ENCODE measurements around the gene WDR86.

WDR86 gene

GRCh38 chr7:151363182-151363581, 46.7 kb downstream of the WDR86 start:
- Mint-ChIP-seq H3K27ac (peak overlapping the region in 1 of 2 donors; percentile 68), H3K9me3 (no peaks in the 10 kb centered on the region), H3K27me3 (no peaks in the 10 kb centered on the region), H3K4me3 (no peak overlapping the region), H3K36me3 (ENCODE audit: insufficient read depth) (peaks cover 60% of the 10 kb centered on the region), H3K4me1 (ENCODE audit: low read depth in 2 of 2) (peaks cover 8% of the 10 kb centered on the region in 2 donors)
- ATAC-seq (replicated peaks) = no peak
- no peak for DNase-seq

GRCh38 chr7:151361193-151361959, 48.5 kb downstream of the WDR86 start:
- Mint-ChIP-seq H3K9me3 (no peaks in the 10 kb centered on the region), H3K4me1 (ENCODE audit: low read depth in 2 of 2) (peaks cover 3 to 5% of the 10 kb centered on the region in 2 donors), H3K27ac (no peak overlapping the region), H3K27me3 (no peaks in the 10 kb centered on the region), H3K4me3 (no peak overlapping the region), H3K36me3 (ENCODE audit: insufficient read depth) (peaks cover 75% of the 10 kb centered on the region)
- no peak for DNase-seq
- no peak for ATAC-seq (replicated peaks)

GRCh38 chr7:151352512-151352911, 57.3 kb downstream of the WDR86 start:
- peak overlapping the region; percentile 14 to 79 for H3K4me3 Mint-ChIP-seq
- H3K4me1 Mint-ChIP-seq (ENCODE audit: low read depth in 2 of 2) = peaks cover 23 to 30% of the 10 kb centered on the region in 2 donors

DNA sequence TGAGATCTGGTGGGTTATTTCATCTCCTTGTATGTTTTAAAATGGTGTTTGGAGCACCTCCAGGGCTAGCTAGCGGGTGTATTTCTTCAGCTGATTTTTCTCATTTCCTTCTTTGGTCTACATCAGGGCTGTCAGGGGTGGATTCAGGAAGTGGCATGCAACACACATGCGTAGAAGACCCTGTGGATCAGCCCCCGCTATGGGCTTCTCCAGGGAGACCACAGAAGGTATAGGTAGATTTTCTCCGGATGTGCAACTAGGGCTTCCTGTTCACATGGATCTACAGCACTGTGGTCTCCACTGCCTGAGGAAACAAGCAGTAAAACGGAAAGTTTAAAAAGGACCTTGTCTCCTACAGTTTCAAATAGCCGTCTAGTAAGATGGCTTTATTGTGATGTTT, 57.9 kb downstream of the WDR86 start:
- peaks cover 23 to 30% of the 10 kb centered on the region in 2 donors for H3K4me1 Mint-ChIP-seq (ENCODE audit: low read depth in 2 of 2)
- no peaks in the 10 kb centered on the region for H3K27me3 Mint-ChIP-seq
- ATAC-seq (replicated peaks) = peak; percentile 70
- H3K4me3 Mint-ChIP-seq = peak overlapping the region; percentile 69 to 79
- H3K9me3 Mint-ChIP-seq = no peaks in the 10 kb centered on the region
- H3K36me3 Mint-ChIP-seq (ENCODE audit: insufficient read depth) = peaks cover 84% of the 10 kb centered on the region
- H3K27ac Mint-ChIP-seq = peak overlapping the region; percentile 89 to 98
- DNase-seq = peak; percentile 44 to 63 (median 62)

More at GRCh38 chr7:151352512-151352911, 57.3 kb downstream of the WDR86 start:
- no peaks in the 10 kb centered on the region for H3K9me3 Mint-ChIP-seq
- ATAC-seq (replicated peaks) (peak; percentile 14), DNase-seq (no peak)
- H3K27ac Mint-ChIP-seq = peak overlapping the region; percentile 89 to 98
- peaks cover 84% of the 10 kb centered on the region for H3K36me3 Mint-ChIP-seq (ENCODE audit: insufficient read depth)
- H3K27me3 Mint-ChIP-seq = no peaks in the 10 kb centered on the region

DNA sequence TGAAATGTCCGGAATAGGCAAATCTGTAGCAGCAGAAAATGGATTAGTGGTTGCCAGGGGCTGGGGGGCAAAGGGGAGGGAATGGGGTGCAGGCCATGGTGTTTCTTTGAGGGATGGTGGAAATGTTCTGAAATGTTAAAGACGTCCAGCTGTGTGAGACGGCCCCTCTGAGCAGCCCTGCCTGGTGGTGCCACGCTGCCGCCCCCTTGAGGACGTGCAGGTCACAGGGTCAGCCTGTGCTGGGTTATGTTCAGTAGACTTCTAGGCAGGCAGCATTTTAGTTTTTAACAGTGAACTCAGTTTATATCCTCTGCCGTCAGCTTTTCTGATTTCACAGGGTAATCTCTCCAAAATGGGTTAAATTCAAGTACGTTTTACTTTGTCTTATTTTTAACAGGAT, 58.8 kb downstream of the WDR86 start:
- Mint-ChIP-seq H3K4me1 (ENCODE audit: low read depth in 2 of 2) (peaks cover 23 to 30% of the 10 kb centered on the region in 2 donors), H3K36me3 (ENCODE audit: insufficient read depth) (peaks cover 84% of the 10 kb centered on the region), H3K9me3 (no peaks in the 10 kb centered on the region), H3K27me3 (no peaks in the 10 kb centered on the region), H3K4me3 (peak overlapping the region; percentile 23 to 79), H3K27ac (peak overlapping the region; percentile 89 to 98)
- ATAC-seq (replicated peaks) = no peak
- DNase-seq = no peak

DNA sequence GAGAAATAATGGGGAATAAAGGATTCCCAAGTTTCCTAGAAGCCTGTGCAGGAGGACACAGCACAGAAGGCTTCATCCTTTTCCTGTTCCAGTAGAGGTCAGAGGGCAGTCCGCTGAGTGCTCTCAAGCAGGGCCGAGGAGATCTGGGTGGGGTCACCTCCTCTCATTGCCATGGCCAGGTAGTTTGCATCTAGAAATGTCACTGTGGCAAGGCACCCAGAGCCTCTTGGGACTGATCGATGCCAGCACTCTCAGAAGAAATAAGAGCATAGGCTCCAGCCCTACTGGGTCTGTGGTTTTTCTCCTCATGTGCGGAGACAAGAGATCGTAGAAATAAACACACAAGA, 60.4 kb downstream of the WDR86 start:
- peak; percentile 38 for ATAC-seq (replicated peaks)
- no peaks in the 10 kb centered on the region for H3K27me3 Mint-ChIP-seq
- peaks cover 19 to 22% of the 10 kb centered on the region in 2 donors for H3K4me1 Mint-ChIP-seq (ENCODE audit: low read depth in 2 of 2)
- H3K36me3 Mint-ChIP-seq (ENCODE audit: insufficient read depth) = peaks cover 84% of the 10 kb centered on the region
- no peak for DNase-seq
- H3K9me3 Mint-ChIP-seq = no peaks in the 10 kb centered on the region
- H3K4me3 Mint-ChIP-seq = peak overlapping the region; percentile 70 to 79
- peak overlapping the region; percentile 95 to 98 for H3K27ac Mint-ChIP-seq

DNA sequence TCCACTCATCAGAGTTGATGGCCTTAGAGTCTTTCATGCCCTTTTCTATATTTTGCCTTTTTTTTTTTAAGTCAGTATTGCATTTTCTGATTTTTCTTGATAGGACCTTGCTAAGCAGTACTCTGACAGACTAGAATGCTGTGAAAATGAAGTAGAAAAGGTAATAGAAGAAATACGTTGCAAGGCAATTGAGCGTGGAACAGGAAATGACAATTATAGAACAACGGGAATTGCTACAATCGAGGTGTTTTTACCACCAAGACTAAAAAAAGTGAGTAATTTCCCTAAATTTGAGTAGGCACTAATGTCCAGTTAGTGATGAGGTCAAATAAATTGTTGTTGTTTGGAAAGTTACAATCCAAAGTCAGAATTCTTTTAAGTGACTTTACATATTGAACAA, 60.9 kb downstream of the WDR86 start:
- peak overlapping the region; percentile 70 to 79 for H3K4me3 Mint-ChIP-seq
- peaks cover 14 to 22% of the 10 kb centered on the region in 2 donors for H3K4me1 Mint-ChIP-seq (ENCODE audit: low read depth in 2 of 2)
- H3K27ac Mint-ChIP-seq = peak overlapping the region; percentile 95 to 98
- ATAC-seq (replicated peaks) = no peak
- no peak for DNase-seq
- H3K27me3 Mint-ChIP-seq = no peaks in the 10 kb centered on the region
- H3K36me3 Mint-ChIP-seq (ENCODE audit: insufficient read depth) = peaks cover 81% of the 10 kb centered on the region
- no peaks in the 10 kb centered on the region for H3K9me3 Mint-ChIP-seq

DNA sequence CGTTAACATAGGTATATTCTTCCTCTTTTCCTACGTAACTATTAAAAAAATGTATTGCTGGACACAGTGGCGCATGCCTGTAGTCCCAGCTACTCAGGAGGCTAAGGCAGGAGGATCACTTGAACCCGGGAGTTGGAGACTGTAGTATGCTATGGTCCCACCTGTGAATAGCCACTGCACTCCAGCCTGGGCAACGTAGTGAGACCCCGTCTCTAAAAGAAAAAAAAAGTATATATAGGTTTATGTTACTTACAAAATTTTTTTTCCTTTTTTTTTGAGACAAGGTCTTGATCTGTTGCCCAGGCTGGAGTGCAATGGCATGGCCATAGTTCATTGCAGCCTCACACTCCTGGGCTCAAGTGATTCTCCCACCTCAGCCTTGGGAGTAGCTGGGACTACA, 62.6 kb downstream of the WDR86 start:
- peaks cover 74% of the 10 kb centered on the region for H3K36me3 Mint-ChIP-seq (ENCODE audit: insufficient read depth)
- peaks cover 23 to 26% of the 10 kb centered on the region in 2 donors for H3K4me1 Mint-ChIP-seq (ENCODE audit: low read depth in 2 of 2)

GRCh38 chr7:151346470-151346769, 63.4 kb downstream of the WDR86 start:
- Mint-ChIP-seq H3K4me1 (ENCODE audit: low read depth in 2 of 2) (peaks cover 16 to 19% of the 10 kb centered on the region in 2 donors), H3K4me3 (no peak overlapping the region), H3K27me3 (no peaks in the 10 kb centered on the region), H3K9me3 (no peaks in the 10 kb centered on the region), H3K36me3 (ENCODE audit: insufficient read depth) (peaks cover 72% of the 10 kb centered on the region), H3K27ac (no peak overlapping the region)
- ATAC-seq (replicated peaks) (no peak), DNase-seq (no peak)

More for the DNA sequence above, 62.6 kb downstream of the WDR86 start:
- ATAC-seq (replicated peaks) (no peak), DNase-seq (no peak)
- Mint-ChIP-seq H3K27ac (no peak overlapping the region), H3K9me3 (no peaks in the 10 kb centered on the region), H3K4me3 (no peak overlapping the region), H3K27me3 (no peaks in the 10 kb centered on the region)

DNA sequence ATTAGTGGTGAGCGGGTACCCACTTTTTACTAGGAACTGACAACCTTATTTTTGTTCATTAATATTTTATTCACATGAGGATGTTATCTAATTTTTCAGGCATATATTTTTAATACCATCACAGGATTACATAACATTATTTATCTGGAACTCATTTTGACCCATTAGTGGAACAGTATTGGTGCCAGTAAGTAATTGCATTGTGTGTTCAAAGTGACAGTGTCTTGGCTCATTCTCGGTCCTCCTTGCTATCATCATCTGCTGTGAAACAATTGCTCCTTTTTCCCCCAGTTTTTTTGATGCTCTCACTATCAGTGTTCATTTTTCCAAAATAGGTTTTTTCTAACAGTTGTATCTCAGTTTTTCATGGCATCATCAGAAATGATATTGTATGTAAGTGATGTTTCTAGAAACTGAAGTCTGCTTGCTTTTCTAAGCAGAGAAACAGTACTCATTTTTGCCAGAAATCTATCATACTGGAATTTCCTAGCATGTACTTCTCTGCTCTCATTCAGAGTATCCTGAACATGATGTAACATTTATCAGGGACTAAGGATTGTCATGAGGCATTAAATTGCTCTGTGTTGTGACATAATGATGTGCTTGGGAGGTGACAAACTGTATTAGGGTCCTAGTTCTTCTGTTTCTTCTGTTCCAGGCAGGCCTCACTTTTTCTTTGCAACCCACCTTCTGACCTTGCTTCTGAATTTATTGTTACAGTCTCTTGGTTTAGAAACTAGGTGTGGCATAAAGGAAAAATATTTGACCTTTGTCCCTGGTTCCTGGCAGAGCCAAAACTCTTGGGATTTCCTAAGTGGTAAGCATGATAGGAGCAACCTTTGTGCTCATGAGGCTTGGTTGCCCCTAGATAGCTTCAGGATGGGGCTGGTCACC, 64.0 kb downstream of the WDR86 start:
- Mint-ChIP-seq H3K4me1 (ENCODE audit: low read depth in 2 of 2) (peaks cover 17 to 19% of the 10 kb centered on the region in 2 donors), H3K36me3 (ENCODE audit: insufficient read depth) (peaks cover 72% of the 10 kb centered on the region), H3K4me3 (no peak overlapping the region), H3K27ac (no peak overlapping the region), H3K27me3 (no peaks in the 10 kb centered on the region), H3K9me3 (no peaks in the 10 kb centered on the region)
- ATAC-seq (replicated peaks) (no peak), DNase-seq (no peak)

GRCh38 chr7:151343516-151343915, 66.3 kb downstream of the WDR86 start:
- Mint-ChIP-seq H3K4me1 (ENCODE audit: low read depth in 2 of 2) (peaks cover 21 to 24% of the 10 kb centered on the region in 2 donors), H3K4me3 (peak overlapping the region; percentile 76 to 88), H3K27me3 (no peaks in the 10 kb centered on the region), H3K9me3 (no peaks in the 10 kb centered on the region), H3K36me3 (ENCODE audit: insufficient read depth) (peaks cover 58% of the 10 kb centered on the region), H3K27ac (peak overlapping the region in 1 of 2 donors; percentile 69)
- ATAC-seq (replicated peaks) (no peak), DNase-seq (no peak)

- Mint-ChIP-seq H3K27me3 (no peaks in the 10 kb centered on the region), H3K27ac (peak overlapping the region; percentile 69 to 89), H3K36me3 (ENCODE audit: insufficient read depth) (peaks cover 51% of the 10 kb centered on the region), H3K4me1 (ENCODE audit: low read depth in 2 of 2) (peaks cover 21 to 24% of the 10 kb centered on the region in 2 donors), H3K9me3 (no peaks in the 10 kb centered on the region), H3K4me3 (peak overlapping the region; percentile 76 to 88)
- DNase-seq (no peak), ATAC-seq (replicated peaks) (no peak)
Observed at GRCh38 chr7:151342811-151343210, 67.0 kb downstream of the WDR86 start.

GRCh38 chr7:151342102-151342646, 67.7 kb downstream of the WDR86 start:
- Mint-ChIP-seq H3K36me3 (ENCODE audit: insufficient read depth) (peaks cover 48% of the 10 kb centered on the region), H3K27ac (peak overlapping the region; percentile 69 to 89), H3K4me1 (ENCODE audit: low read depth in 2 of 2) (peaks cover 21 to 24% of the 10 kb centered on the region in 2 donors), H3K27me3 (no peaks in the 10 kb centered on the region), H3K4me3 (peak overlapping the region; percentile 76 to 88), H3K9me3 (no peaks in the 10 kb centered on the region)
- DNase-seq (no peak), ATAC-seq (replicated peaks) (peak; percentile 50)

All from effector memory CD8-positive, alpha-beta T cell (primary cell).